Measurements from ENCODE around the gene TLR9.

TLR9 gene

DNA sequence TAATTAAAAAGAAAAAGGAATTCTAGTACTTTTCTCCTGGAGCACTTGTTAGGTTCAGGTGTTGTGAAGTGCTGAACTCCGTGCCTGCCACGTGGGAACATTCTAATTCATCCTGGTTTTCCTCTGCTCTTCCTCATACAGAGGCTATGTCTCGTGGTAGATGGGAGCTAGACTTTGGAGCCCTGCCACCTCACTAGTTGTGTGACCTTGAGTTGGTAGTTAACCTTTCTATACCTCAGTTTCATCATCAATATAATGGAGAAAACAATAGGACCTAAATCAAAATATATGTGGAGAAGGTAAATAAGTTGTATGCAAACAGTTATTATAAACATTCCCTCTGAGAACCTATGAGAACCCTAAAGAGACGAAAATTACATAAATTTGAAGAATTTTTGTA, 16.9 kb downstream of the TLR9 start:
- H3K4me3 ChIP-seq (ENCODE audit: low read depth, low read length): no peak overlapping the region
- no peak for DNase-seq (ENCODE audit: low read depth)
- TF ChIP-seq, protein P1, sequence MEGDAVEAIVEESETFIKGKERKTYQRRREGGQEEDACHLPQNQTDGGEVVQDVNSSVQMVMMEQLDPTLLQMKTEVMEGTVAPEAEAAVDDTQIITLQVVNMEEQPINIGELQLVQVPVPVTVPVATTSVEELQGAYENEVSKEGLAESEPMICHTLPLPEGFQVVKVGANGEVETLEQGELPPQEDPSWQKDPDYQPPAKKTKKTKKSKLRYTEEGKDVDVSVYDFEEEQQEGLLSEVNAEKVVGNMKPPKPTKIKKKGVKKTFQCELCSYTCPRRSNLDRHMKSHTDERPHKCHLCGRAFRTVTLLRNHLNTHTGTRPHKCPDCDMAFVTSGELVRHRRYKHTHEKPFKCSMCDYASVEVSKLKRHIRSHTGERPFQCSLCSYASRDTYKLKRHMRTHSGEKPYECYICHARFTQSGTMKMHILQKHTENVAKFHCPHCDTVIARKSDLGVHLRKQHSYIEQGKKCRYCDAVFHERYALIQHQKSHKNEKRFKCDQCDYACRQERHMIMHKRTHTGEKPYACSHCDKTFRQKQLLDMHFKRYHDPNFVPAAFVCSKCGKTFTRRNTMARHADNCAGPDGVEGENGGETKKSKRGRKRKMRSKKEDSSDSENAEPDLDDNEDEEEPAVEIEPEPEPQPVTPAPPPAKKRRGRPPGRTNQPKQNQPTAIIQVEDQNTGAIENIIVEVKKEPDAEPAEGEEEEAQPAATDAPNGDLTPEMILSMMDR (IDR thresholded peaks at IDR 0.05; ENCODE audit: low read depth, low read length): no peak
- TF ChIP-seq MYC (IDR thresholded peaks at IDR 0.05; ENCODE audit: low read depth, low read length) (no peak), POLR2A (IDR thresholded peaks at IDR 0.05; ENCODE audit: extremely low read depth, insufficient read length) (no peak)
- TF ChIP-seq, protein P2, sequence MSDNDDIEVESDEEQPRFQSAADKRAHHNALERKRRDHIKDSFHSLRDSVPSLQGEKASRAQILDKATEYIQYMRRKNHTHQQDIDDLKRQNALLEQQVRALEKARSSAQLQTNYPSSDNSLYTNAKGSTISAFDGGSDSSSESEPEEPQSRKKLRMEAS (IDR thresholded peaks at IDR 0.05; ENCODE audit: low read depth, low read length): no peak

DNA sequence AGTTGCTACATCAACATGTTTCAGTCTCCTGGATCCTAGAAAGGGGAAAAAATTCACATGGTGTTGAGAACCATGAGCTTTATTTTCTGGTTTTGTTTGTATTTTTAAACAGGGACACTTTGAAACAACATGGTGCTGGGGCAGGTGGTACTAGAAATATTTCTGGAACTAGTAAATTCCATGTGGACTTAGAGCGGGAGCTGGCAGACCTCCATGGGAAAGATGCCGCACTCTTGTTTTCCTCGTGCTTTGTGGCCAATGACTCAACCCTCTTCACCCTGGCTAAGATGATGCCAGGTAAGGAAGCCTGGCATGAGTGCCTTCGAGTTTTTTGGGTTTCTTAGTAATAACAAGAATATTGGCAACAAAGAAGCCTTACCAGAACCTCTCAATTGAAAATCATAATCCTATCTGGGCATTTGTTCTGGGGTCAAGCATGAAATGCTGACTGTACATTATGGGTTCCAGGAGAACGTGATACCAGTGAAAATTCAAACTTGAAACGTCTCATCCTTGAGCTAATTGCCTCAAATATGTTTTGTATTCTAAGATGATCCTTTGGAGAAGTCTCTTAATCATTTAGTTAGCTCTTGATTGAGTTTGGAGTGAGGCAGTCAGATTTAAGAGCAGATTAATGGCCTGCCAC, 19.6 kb downstream of the TLR9 start:
- TF ChIP-seq, protein P1 (IDR thresholded peaks at IDR 0.05; ENCODE audit: low read depth, low read length): no peak
- TF ChIP-seq, protein P2 (IDR thresholded peaks at IDR 0.05; ENCODE audit: low read depth, low read length): no peak
- TF ChIP-seq POLR2A (IDR thresholded peaks at IDR 0.05; ENCODE audit: extremely low read depth, insufficient read length) (no peak), MYC (IDR thresholded peaks at IDR 0.05; ENCODE audit: low read depth, low read length) (no peak)
- H3K4me3 ChIP-seq (ENCODE audit: low read depth, low read length): no peak overlapping the region
- DNase-seq (ENCODE audit: low read depth): no peak

DNA sequence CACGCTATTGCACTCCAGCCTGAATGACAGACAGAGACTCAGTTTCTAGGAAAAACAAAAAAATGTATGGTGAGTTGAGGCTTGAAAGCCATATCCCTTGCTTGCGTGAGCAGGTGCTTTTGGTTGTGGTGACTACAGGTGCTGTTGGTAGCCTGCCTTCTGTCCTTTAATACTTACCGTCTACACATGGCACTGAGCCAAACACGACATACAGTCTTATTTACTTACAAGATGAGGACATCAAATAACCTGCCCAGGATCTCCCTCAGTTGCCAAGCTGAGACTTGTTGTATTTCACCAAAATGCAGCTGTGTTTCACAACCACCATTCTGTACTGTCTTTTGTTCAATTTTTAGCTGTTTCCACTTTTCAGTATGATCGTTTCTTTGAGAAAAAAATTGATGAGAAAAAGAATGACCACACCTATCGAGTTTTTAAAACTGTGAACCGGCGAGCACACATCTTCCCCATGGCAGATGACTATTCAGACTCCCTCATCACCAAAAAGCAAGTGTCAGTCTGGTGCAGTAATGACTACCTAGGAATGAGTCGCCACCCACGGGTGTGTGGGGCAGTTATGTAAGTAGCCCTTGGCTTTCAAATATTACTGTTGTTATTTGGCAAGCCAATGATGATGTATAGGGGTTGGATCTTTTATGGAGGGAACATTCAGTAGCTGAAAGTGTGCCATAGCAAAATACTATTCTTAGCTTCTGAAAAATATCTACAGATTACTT, 20.9 kb downstream of the TLR9 start:
- TF ChIP-seq, protein P2 (IDR thresholded peaks at IDR 0.05; ENCODE audit: low read depth, low read length): no peak
- TF ChIP-seq POLR2A (IDR thresholded peaks at IDR 0.05; ENCODE audit: extremely low read depth, insufficient read length): no peak
- TF ChIP-seq MYC (IDR thresholded peaks at IDR 0.05; ENCODE audit: low read depth, low read length): no peak
- TF ChIP-seq, protein P1 (IDR thresholded peaks at IDR 0.05; ENCODE audit: low read depth, low read length): no peak
- H3K4me3 ChIP-seq (ENCODE audit: low read depth, low read length): no peak overlapping the region
- peak; percentile 61 for DNase-seq (ENCODE audit: low read depth)

DNA sequence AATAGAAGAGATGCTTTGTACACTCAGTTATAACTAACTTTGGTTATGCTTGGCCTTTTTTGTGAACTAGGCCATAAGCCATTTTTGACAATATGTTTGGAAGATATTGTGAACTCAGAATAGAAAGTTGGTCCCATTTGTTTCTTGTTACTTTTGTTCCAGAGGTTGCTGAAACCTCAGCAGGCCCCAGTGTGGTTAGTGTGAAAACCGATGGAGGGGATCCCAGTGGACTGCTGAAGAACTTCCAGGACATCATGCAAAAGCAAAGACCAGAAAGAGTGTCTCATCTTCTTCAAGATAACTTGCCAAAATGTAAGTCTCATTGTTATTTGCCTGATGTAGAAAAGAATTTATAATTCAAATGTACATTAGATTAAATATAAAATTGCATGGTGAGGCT, 21.7 kb downstream of the TLR9 start:
- DNase-seq (ENCODE audit: low read depth): no peak
- H3K4me3 ChIP-seq (ENCODE audit: low read depth, low read length): no peak overlapping the region
- TF ChIP-seq MYC (IDR thresholded peaks at IDR 0.05; ENCODE audit: low read depth, low read length): no peak
- TF ChIP-seq, protein P2 (IDR thresholded peaks at IDR 0.05; ENCODE audit: low read depth, low read length): no peak
- TF ChIP-seq POLR2A (IDR thresholded peaks at IDR 0.05; ENCODE audit: extremely low read depth, insufficient read length): no peak
- TF ChIP-seq, protein P1 (IDR thresholded peaks at IDR 0.05; ENCODE audit: low read depth, low read length): no peak

DNA sequence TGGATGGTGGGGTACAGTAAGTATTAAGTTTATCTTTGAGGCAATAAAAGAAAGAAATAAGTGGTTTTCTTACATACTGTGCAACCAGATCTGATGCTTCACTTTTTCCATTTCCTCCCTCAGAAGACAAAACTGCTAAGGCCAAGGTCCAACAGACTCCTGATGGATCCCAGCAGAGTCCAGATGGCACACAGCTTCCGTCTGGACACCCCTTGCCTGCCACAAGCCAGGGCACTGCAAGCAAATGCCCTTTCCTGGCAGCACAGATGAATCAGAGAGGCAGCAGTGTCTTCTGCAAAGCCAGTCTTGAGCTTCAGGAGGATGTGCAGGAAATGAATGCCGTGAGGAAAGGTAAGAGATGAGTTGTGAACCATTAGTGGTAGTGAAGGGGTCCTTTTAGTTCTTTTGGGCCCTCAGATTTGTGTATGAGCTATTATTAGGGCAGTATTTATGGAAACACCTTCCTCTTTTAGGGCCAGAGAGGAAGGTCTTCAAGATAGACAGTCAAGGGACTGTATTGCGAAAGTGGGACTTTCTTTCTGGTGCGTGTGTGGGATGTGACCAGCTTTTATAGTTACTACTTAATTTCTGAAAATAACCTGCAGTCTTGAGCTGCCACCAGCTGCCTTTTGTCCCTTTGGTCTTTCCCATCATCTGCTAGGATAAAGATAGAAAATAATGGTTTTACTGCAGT, 22.9 kb downstream of the TLR9 start:
- peak overlapping the region; percentile 53 for H3K4me3 ChIP-seq (ENCODE audit: low read depth, low read length)
- TF ChIP-seq, protein P1 (IDR thresholded peaks at IDR 0.05; ENCODE audit: low read depth, low read length): no peak
- DNase-seq (ENCODE audit: low read depth): peak; percentile 91
